ENCODE results near the gene PIH1D1. TPM values are rescaled to one million over a fixed set of nuclear protein-coding genes. Genes with fewer than 3 reads are reported as not detected.

The PIH1D1 gene
- total and polyA plus RNA-seq, 11 donors = 16.3 to 57.6 (median 31.1) TPM

DNA sequence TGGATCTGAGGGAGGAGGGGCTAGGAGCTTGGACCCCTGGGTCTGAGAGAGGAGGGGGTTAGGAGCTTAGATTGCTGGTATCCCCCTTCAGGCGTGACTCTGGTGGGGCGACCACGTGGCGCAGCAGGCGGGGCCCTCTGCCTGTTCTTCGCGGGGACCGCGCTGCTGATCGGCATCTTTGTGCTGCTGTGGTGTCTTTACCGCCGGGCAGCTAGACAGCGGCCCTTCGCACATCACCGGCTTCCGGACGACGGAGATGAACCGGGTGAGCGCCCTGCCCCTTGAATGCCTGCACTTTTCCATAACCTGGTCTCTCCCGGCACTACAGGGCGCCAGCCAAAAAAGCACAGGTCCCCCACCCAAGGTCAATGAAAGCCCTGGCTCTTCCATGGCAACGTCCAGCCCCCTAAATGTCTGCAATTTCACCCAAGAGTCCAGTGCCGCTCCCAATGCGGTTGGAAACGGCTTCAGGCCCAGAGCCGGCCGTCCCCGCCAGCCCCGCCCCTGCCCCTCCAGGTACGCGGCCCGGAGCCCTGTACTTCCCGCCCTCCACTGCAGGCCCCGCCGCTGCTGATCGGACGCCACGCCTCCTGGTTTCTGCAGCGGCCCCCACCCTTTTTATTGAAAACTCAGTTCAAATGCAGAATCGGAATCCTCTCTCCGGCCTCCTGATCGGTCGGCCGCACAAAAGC lies 23.6 kb downstream of the PIH1D1 start:
- intact Hi-C loops (cut with DNase I) = no loop called here
- ATAC-seq (no peak), DNase-seq (no peak)
- Histone ChIP-seq H3K9me3 (no peaks in the 10 kb centered on the region), H3K27me3 (peaks cover 61 to 99% (median 89%) of the 10 kb centered on the region in 9 donors), H3K27ac (no peak overlapping the region), H3K4me1 (peaks cover 0 to 34% (median 13%) of the 10 kb centered on the region in 12 donors), H3K4me3 (peak overlapping the region in 2 of 12 donors; percentile 4 to 17), H3K36me3 (no peaks in the 10 kb centered on the region)
- WGBS, 4 donors = 1 to 2% (median 2%) methylated on average over 27 to 45 of the region's 45 CpGs
- no peak for TF ChIP-seq POLR2A (IDR thresholded peaks at IDR 0.05)
- TF ChIP-seq, protein P1, sequence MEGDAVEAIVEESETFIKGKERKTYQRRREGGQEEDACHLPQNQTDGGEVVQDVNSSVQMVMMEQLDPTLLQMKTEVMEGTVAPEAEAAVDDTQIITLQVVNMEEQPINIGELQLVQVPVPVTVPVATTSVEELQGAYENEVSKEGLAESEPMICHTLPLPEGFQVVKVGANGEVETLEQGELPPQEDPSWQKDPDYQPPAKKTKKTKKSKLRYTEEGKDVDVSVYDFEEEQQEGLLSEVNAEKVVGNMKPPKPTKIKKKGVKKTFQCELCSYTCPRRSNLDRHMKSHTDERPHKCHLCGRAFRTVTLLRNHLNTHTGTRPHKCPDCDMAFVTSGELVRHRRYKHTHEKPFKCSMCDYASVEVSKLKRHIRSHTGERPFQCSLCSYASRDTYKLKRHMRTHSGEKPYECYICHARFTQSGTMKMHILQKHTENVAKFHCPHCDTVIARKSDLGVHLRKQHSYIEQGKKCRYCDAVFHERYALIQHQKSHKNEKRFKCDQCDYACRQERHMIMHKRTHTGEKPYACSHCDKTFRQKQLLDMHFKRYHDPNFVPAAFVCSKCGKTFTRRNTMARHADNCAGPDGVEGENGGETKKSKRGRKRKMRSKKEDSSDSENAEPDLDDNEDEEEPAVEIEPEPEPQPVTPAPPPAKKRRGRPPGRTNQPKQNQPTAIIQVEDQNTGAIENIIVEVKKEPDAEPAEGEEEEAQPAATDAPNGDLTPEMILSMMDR (IDR thresholded peaks at IDR 0.05) = no peak

- H3K4me3 ChIP-seq = no peak overlapping the region
- H3K4me1 ChIP-seq = peaks cover 0 to 39% (median 19%) of the 10 kb centered on the region in 12 donors
- TF ChIP-seq, protein P1 (IDR thresholded peaks at IDR 0.05) = no peak
- no peak for TF ChIP-seq POLR2A (IDR thresholded peaks at IDR 0.05)
- H3K36me3 ChIP-seq = no peaks in the 10 kb centered on the region
- H3K27me3 ChIP-seq = peaks cover 61 to 99% (median 89%) of the 10 kb centered on the region in 9 donors
- intact Hi-C loops (cut with DNase I) = no loop called here
- no peaks in the 10 kb centered on the region for H3K9me3 ChIP-seq
- DNase-seq (peak in 1 of 5 donors; percentile 13), ATAC-seq (no peak)
- WGBS, 4 donors = 39 to 81% (median 60%) methylated on average over 8 to 12 of the region's 12 CpGs
- H3K27ac ChIP-seq = no peak overlapping the region
Observed at GRCh38 chr19:49427339-49427738, 24.3 kb downstream of the PIH1D1 start.

DNA sequence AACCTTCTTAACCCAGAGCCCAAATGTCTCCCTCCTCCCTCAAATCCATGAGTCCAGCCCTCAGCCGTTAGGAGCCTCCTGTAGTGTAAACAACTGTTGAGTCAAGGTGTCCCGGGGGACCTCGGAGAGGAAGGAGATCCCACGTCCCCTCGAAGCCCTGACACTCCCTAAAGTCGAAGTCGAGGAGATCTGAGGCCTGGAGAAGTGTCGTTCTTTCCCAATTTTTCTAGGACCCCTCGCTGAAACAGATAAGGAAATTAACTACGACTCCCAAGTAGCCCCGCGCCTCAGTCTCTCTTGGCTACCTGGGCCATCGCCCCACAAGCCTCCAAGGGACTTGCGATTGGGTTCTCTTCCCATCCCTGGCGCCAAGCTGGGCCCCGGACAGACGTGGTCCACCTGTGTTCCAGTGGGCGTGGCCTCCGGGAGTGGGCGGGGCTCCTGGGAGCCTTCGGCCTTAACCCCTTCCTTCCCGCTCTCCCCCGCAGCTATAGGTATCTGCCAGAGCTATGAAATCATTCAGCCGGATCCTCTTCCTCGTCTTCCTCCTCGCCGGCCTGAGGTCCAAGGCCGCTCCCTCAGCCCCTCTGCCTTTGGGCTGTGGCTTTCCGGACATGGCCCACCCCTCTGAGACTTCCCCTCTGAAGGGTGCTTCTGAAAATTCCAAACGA lies 25.6 kb downstream of the PIH1D1 start:
- DNase-seq (no peak), ATAC-seq (no peak)
- Histone ChIP-seq H3K4me1 (peaks cover 0 to 49% (median 28%) of the 10 kb centered on the region in 12 donors), H3K27me3 (peaks cover 54 to 99% (median 88%) of the 10 kb centered on the region in 9 donors), H3K36me3 (no peaks in the 10 kb centered on the region), H3K4me3 (no peak overlapping the region), H3K27ac (no peak overlapping the region), H3K9me3 (no peaks in the 10 kb centered on the region)
- TF ChIP-seq, protein P1 (IDR thresholded peaks at IDR 0.05) = no peak
- TF ChIP-seq POLR2A (IDR thresholded peaks at IDR 0.05) = no peak
- intact Hi-C loops (cut with DNase I) = no loop called here
- WGBS, 4 donors = 4 to 6% (median 5%) methylated on average over 22 to 30 of the region's 30 CpGs

DNA sequence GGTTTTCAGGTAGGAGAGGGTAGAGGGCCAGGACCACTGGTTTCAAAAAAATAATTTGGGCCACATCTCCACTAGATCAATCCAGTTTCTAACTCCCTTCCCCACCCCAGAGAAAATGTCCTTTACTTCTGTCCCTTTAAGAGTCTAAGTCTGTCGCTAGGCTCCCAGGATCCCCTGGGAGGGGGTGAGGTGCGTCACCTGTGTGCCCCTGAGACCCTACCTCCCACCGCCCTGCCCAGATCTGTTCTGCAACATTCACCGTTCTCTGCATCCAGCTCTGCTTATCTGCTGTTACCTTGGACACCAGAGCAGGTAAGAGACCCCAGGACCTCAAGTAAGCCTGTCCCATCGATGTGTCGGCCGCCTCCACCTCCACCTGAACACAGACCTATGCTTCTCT lies 26.4 kb downstream of the PIH1D1 start, which contains the start of gene GFY:
Gene GFY (plus strand): TSS at position 211 of the 400 bp plus-strand sequence. CDS start 1,043 bp downstream, outside the sequence.
- DNase-seq = peak in 1 of 5 donors; percentile 46
- WGBS, 4 donors = 56 to 68% (median 60%) methylated on average over 7 of the region's 7 CpGs
- TF ChIP-seq, protein P1 (IDR thresholded peaks at IDR 0.05) = no peak
- TF ChIP-seq POLR2A (IDR thresholded peaks at IDR 0.05) = no peak
- peaks cover 0 to 55% (median 32%) of the 10 kb centered on the region in 12 donors for H3K4me1 ChIP-seq
- H3K9me3 ChIP-seq = no peaks in the 10 kb centered on the region
- intact Hi-C loops (cut with DNase I) = no loop called here
- H3K27me3 ChIP-seq = peaks cover 50 to 99% (median 89%) of the 10 kb centered on the region in 9 donors
- no peak for ATAC-seq
- H3K27ac ChIP-seq = no peak within 1 kb of the TSS
- no peaks in the 10 kb centered on the region for H3K36me3 ChIP-seq
- H3K4me3 ChIP-seq = no peak within 1 kb of the TSS
